Neural progenitor cell (in vitro differentiated cells): ENCODE measurements around the gene PCDHA9. TPM values are rescaled to one million over a fixed set of nuclear protein-coding genes. Genes with fewer than 3 reads are reported as not detected.
"Not testable (repeated sequence)": the region's sequence is repeated elsewhere in the genome, so short reads cannot be mapped to it uniquely, and the experiment has no call there.

ENCODE experiments used
- DNase-seq: peaks from one replicate; pipeline ENCODE4 v3.0.0-alpha.2; 2016; ENCODE audit warnings: low spot score
- H2AFZ ChIP-seq: fragments of 200-600 bp; sonication (generic); replicated peaks from 2 replicates; pipeline ENCODE4 v1.6.1; 2016; ENCODE audit warnings: antibody characterized with exemption
- H3F3A ChIP-seq: fragments of 200-600 bp; sonication (generic); 2 replicates; pipeline ENCODE4 v1.6.1; 2016; ENCODE audit warnings: antibody characterized with exemption, low read depth
- H3K27ac ChIP-seq: fragments of 200-600 bp; sonication (generic); 2 replicates; pipeline ENCODE4 v1.5.1; 2016; ENCODE audit warnings: mild to moderate bottlenecking
- H3K27me3 ChIP-seq: fragments of 200-600 bp; sonication (generic); 2 replicates; pipeline ENCODE4 v1.6.1; 2016; ENCODE audit warnings: mild to moderate bottlenecking, moderate library complexity
- H3K36me3 ChIP-seq: fragments of 200-600 bp; sonication (generic); 2 replicates; pipeline ENCODE4 v1.5.1; 2016
- H3K4me1 ChIP-seq: fragments of 200-600 bp; sonication (generic); 2 replicates; pipeline ENCODE4 v1.6.1; 2016; ENCODE audit warnings: mixed run types
- H3K4me2 ChIP-seq: fragments of 200-600 bp; sonication (generic); 2 replicates; pipeline ENCODE4 v1.6.1; 2016
- H3K4me3 ChIP-seq: fragments of 200-600 bp; sonication (generic); 2 replicates; pipeline ENCODE4 v1.5.1; 2016
- H3K79me2 ChIP-seq: fragments of 200-600 bp; sonication (generic); 2 replicates; pipeline ENCODE4 v1.6.1; 2016; ENCODE audit warnings: low read depth
- H3K9ac ChIP-seq: fragments of 200-600 bp; sonication (generic); 2 replicates; pipeline ENCODE4 v1.6.1; 2016
- H3K9me3 ChIP-seq: fragments of 200-600 bp; sonication (generic); 2 replicates; pipeline ENCODE4 v1.5.1; 2016; ENCODE audit warnings: low read depth
- H4K20me1 ChIP-seq: fragments of 200-600 bp; sonication (generic); 2 replicates; pipeline ENCODE4 v1.6.1; 2016; ENCODE audit warnings: low read depth
- H3K27ac Mint-ChIP-seq: 3 replicates; pipeline ENCODE4 v1.8.0; 2021; ENCODE audit warnings: mixed read lengths
- H3K27me3 Mint-ChIP-seq: 2 replicates; pipeline ENCODE4 v1.8.0; 2022; ENCODE audit warnings: low read depth, mild to moderate bottlenecking, inconsistent platforms, moderate library complexity, mixed read lengths; ENCODE audit not compliant: insufficient read depth
- H3K36me3 Mint-ChIP-seq: 3 replicates; pipeline ENCODE4 v1.8.0; 2021; ENCODE audit warnings: mixed read lengths
- H3K4me1 Mint-ChIP-seq: 3 replicates; pipeline ENCODE4 v1.8.0; 2021; ENCODE audit warnings: mixed read lengths
- H3K4me3 Mint-ChIP-seq: 3 replicates; pipeline ENCODE4 v1.8.0; 2021; ENCODE audit warnings: mild to moderate bottlenecking, moderate library complexity, mixed read lengths
- H3K9me3 Mint-ChIP-seq: 3 replicates; pipeline ENCODE4 v1.8.0; 2020; ENCODE audit warnings: mixed read lengths
- CTCF ChIP-seq: fragments of 200-600 bp; sonication (generic); IDR thresholded peaks from 2 replicates; pipeline ENCODE4 v1.5.1; 2017; ENCODE audit warnings: antibody characterized with exemption, mild to moderate bottlenecking
- EZH2 ChIP-seq: fragments of 200-600 bp; sonication (generic); IDR thresholded peaks from 2 replicates; pipeline ENCODE4 v1.6.1; 2017; ENCODE audit warnings: antibody characterized with exemption, mild to moderate bottlenecking, moderate library complexity
- EZH2phosphoT487 ChIP-seq: fragments of 200-600 bp; sonication (generic); IDR thresholded peaks from 2 replicates; pipeline ENCODE4 v1.6.1; 2017; ENCODE audit warnings: antibody characterized with exemption
- total RNA-seq: library from RNA; depleted of rRNA; stranded (reverse); fragments of >200 nt; gene quantifications from 2 replicates; pipeline ENCODE4 v1.2.3, GENCODE V29; 2015; ENCODE audit warnings: low replicate concordance

The PCDHA9 gene
- total RNA-seq, 1 donor from 2014 or later, result 2.0 TPM

- Histone ChIP-seq H3K9me3 (no peaks in the 10 kb centered on the region), H3K27me3 (no peaks in the 10 kb centered on the region), H3K36me3 (peaks cover 11% of the 10 kb centered on the region), H3K4me1 (no peaks in the 10 kb centered on the region), H2AFZ (no peak within 1 kb of the TSS), H3K79me2 (no peaks in the 10 kb centered on the region), H4K20me1 (no peaks in the 10 kb centered on the region), H3K9ac (no peak within 1 kb of the TSS), H3K4me3 (no peak within 1 kb of the TSS), H3K27ac (no peak within 1 kb of the TSS), H3K4me2 (no peak within 1 kb of the TSS), H3F3A (no peaks in the 10 kb centered on the region)
- H3K4me3 Mint-ChIP-seq, result no peak within 1 kb of the TSS
- DNase-seq, result no peak
- no peak within 1 kb of the TSS for H3K27ac Mint-ChIP-seq
- peaks cover 42% of the 10 kb centered on the region for H3K9me3 Mint-ChIP-seq
- H3K36me3 Mint-ChIP-seq, result peaks cover 24% of the 10 kb centered on the region
- H3K27me3 Mint-ChIP-seq, result peaks cover 3% of the 10 kb centered on the region
- TF ChIP-seq CTCF (no peak), EZH2phosphoT487 (no peak), EZH2 (no peak)
- H3K4me1 Mint-ChIP-seq, result no peaks in the 10 kb centered on the region
These were observed 14.2 kb upstream of the PCDHA9 start, which contains the start of gene PCDHA7 for GRCh38 chr5:140833993-140834392. Gene PCDHA7 (plus strand): TSS chr5:140834269. CDS start chr5:140834384, 115 bp downstream.

- H3K9me3 Mint-ChIP-seq, result peaks cover 39% of the 10 kb centered on the region
- H3K27me3 ChIP-seq, H3K4me1 Mint-ChIP-seq, H3K27ac Mint-ChIP-seq, H3K27me3 Mint-ChIP-seq, H3K9ac ChIP-seq, H3F3A ChIP-seq, DNase-seq, H3K4me1 ChIP-seq, H3K4me2 ChIP-seq, H3K27ac ChIP-seq, H3K4me3 Mint-ChIP-seq, H4K20me1 ChIP-seq, H3K4me3 ChIP-seq, H3K79me2 ChIP-seq, H2AFZ ChIP-seq, H3K9me3 ChIP-seq: not testable (repeated sequence)
- H3K36me3 Mint-ChIP-seq, result peaks cover 24% of the 10 kb centered on the region
- peaks cover 11% of the 10 kb centered on the region for H3K36me3 ChIP-seq
These were observed 13.7 kb upstream of the PCDHA9 start for GRCh38 chr5:140834439-140835008.

- Histone ChIP-seq H2AFZ (no peak overlapping the region), H3K4me3 (no peak overlapping the region), H3K4me2 (no peak overlapping the region), H3K9ac (no peak overlapping the region), H3K36me3 (peaks cover 11% of the 10 kb centered on the region), H3K4me1 (no peaks in the 10 kb centered on the region), H3K27ac (no peak overlapping the region), H4K20me1 (no peaks in the 10 kb centered on the region), H3K27me3 (no peaks in the 10 kb centered on the region), H3K9me3 (no peaks in the 10 kb centered on the region), H3F3A (no peaks in the 10 kb centered on the region), H3K79me2 (no peaks in the 10 kb centered on the region)
- Mint-ChIP-seq H3K9me3 (peaks cover 46% of the 10 kb centered on the region), H3K27ac (no peak overlapping the region), H3K4me3 (no peak overlapping the region), H3K36me3 (peaks cover 28% of the 10 kb centered on the region), H3K27me3 (peaks cover 3% of the 10 kb centered on the region), H3K4me1 (no peaks in the 10 kb centered on the region)
- TF ChIP-seq CTCF, result no peak
- TF ChIP-seq EZH2, result no peak
- TF ChIP-seq EZH2phosphoT487, result no peak
- DNase-seq, result no peak
These were observed 12.3 kb upstream of the PCDHA9 start for GRCh38 chr5:140835622-140836510.
